Effector memory CD4-positive, alpha-beta T cell (primary cell): Measurements from ENCODE around the gene PCDHGA1.
"Not testable (repeated sequence)": the region's sequence is repeated elsewhere in the genome, so short reads cannot be mapped to it uniquely, and the experiment has no call there.

Experiments used
- DNase-seq, 3 donors: peaks; one replicate each; pipeline ENCODE4 v3.0.0-alpha.2; 2020
- H3K27ac ChIP-seq: 2 replicates; pipeline ENCODE4 v1.7.0; 2013; ENCODE audit warnings: mild to moderate bottlenecking, low read length, moderate library complexity; ENCODE audit not compliant: insufficient read depth, poor library complexity, severe bottlenecking
- H3K27me3 ChIP-seq: replicated peaks from 2 replicates; pipeline ENCODE4 v1.7.0; 2013; ENCODE audit warnings: mild to moderate bottlenecking, low read length; ENCODE audit not compliant: insufficient read depth, control insufficient read depth, poor library complexity, severe bottlenecking
- H3K36me3 ChIP-seq: 2 replicates; pipeline ENCODE4 v1.7.0; 2013; ENCODE audit warnings: mild to moderate bottlenecking, low read length, moderate library complexity; ENCODE audit not compliant: control insufficient read depth, insufficient read depth
- H3K4me1 ChIP-seq: 2 replicates; pipeline ENCODE4 v1.7.0; 2013; ENCODE audit warnings: low read length, mild to moderate bottlenecking; ENCODE audit not compliant: control insufficient read depth, insufficient read depth, poor library complexity, severe bottlenecking
- H3K4me3 ChIP-seq: 2 replicates; pipeline ENCODE4 v1.7.0; 2013; ENCODE audit warnings: low read length, low read depth, mild to moderate bottlenecking; ENCODE audit not compliant: insufficient read depth, poor library complexity, severe bottlenecking
- H3K9me3 ChIP-seq: 2 replicates; pipeline ENCODE4 v1.7.0; 2013; ENCODE audit warnings: mild to moderate bottlenecking, low read length, moderate library complexity; ENCODE audit not compliant: control insufficient read depth

The PCDHGA1 gene

GRCh38 chr5:141382469-141383294 lies 52.4 kb downstream of the PCDHGA1 start, which contains the start of gene PCDHGA7:
Gene PCDHGA7 (plus strand): TSS chr5:141382742. CDS start chr5:141382900, 158 bp downstream.
- H3K4me3 ChIP-seq, result peak within 1 kb of the TSS; percentile 17
- no peaks in the 10 kb centered on the region for H3K4me1 ChIP-seq
- no peak within 1 kb of the TSS for H3K27ac ChIP-seq
- H3K9me3 ChIP-seq, result no peaks in the 10 kb centered on the region
- H3K27me3 ChIP-seq, result peaks cover 8% of the 10 kb centered on the region
- DNase-seq, result no peak
- H3K36me3 ChIP-seq, result no peaks in the 10 kb centered on the region

DNA sequence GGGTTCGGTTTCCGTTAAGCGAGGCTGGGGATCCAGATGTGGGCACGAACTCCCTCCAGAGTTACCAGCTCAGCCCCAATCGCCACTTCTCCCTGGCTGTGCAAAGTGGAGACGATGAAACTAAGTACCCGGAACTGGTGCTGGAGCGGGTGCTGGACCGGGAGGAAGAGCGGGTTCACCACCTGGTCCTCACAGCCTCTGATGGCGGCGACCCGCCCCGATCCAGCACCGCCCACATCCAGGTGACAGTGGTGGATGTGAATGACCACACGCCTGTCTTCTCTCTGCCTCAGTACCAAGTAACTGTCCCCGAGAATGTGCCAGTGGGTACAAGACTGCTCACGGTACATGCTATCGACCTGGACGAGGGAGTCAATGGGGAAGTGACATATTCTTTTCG lies 53.0 kb downstream of the PCDHGA1 start:
- H3K4me3 ChIP-seq, result no peak overlapping the region
- H3K27ac ChIP-seq, result no peak overlapping the region
- no peak for DNase-seq
- H3K9me3 ChIP-seq, result no peaks in the 10 kb centered on the region
- no peaks in the 10 kb centered on the region for H3K4me1 ChIP-seq
- peaks cover 8% of the 10 kb centered on the region for H3K27me3 ChIP-seq
- H3K36me3 ChIP-seq, result no peaks in the 10 kb centered on the region

- no peaks in the 10 kb centered on the region for H3K4me1 ChIP-seq
- no peak overlapping the region for H3K4me3 ChIP-seq
- no peak for DNase-seq
- H3K27ac ChIP-seq, result no peak overlapping the region
- no peaks in the 10 kb centered on the region for H3K36me3 ChIP-seq
- peaks cover 9% of the 10 kb centered on the region for H3K9me3 ChIP-seq
- peaks cover 8% of the 10 kb centered on the region for H3K27me3 ChIP-seq
Observed at GRCh38 chr5:141384471-141385267, 54.4 kb downstream of the PCDHGA1 start.

- not testable (repeated sequence) for H3K9me3 ChIP-seq, H3K27ac ChIP-seq, DNase-seq, H3K4me1 ChIP-seq, H3K27me3 ChIP-seq, H3K4me3 ChIP-seq, H3K36me3 ChIP-seq
Observed at GRCh38 chr5:141387557-141388311, 57.4 kb downstream of the PCDHGA1 start, which contains the start of gene PCDHGB4. Gene PCDHGB4 (plus strand): TSS chr5:141387698. CDS start chr5:141387885, 187 bp downstream.

GRCh38 chr5:141388661-141389060 lies 58.3 kb downstream of the PCDHGA1 start:
- peaks cover 9% of the 10 kb centered on the region for H3K9me3 ChIP-seq
- H3K27me3 ChIP-seq, result peaks cover 8% of the 10 kb centered on the region
- H3K36me3 ChIP-seq, result no peaks in the 10 kb centered on the region
- DNase-seq, result no peak
- no peaks in the 10 kb centered on the region for H3K4me1 ChIP-seq
- H3K4me3 ChIP-seq, result no peak overlapping the region
- no peak overlapping the region for H3K27ac ChIP-seq

DNA sequence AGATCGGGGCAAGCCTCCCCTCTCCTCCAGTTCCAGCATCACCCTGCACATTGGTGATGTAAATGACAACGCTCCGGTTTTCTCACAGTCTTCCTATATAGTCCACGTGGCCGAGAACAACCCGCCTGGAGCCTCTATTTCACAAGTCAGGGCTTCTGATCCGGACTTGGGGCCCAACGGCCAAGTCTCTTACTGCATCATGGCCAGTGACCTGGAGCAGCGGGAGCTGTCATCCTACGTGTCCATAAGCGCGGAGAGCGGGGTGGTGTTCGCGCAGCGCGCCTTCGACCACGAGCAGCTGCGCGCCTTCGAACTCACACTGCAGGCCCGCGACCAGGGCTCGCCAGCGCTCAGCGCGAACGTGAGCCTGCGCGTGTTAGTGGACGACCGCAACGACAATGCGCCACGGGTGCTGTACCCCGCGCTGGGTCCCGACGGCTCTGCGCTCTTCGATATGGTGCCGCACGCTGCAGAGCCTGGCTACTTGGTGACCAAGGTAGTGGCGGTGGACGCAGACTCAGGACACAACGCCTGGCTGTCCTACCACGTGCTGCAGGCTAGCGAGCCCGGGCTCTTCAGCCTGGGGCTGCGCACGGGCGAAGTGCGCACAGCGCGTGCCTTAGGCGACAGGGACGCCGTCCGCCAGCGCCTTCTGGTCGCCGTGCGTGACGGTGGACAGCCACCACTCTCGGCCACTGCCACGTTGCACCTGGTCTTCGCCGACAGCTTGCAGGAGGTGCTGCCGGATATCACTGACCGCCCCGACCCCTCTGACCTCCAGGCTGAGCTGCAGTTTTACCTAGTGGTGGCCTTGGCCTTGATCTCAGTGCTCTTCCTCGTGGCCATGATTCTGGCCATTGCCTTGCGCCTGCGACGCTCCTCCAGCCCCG lies 59.1 kb downstream of the PCDHGA1 start:
- Histone ChIP-seq H3K9me3 (peaks cover 9% of the 10 kb centered on the region), H3K4me1 (no peaks in the 10 kb centered on the region), H3K27me3 (peaks cover 8% of the 10 kb centered on the region), H3K27ac (no peak overlapping the region), H3K4me3 (no peak overlapping the region), H3K36me3 (no peaks in the 10 kb centered on the region)
- DNase-seq, result no peak

DNA sequence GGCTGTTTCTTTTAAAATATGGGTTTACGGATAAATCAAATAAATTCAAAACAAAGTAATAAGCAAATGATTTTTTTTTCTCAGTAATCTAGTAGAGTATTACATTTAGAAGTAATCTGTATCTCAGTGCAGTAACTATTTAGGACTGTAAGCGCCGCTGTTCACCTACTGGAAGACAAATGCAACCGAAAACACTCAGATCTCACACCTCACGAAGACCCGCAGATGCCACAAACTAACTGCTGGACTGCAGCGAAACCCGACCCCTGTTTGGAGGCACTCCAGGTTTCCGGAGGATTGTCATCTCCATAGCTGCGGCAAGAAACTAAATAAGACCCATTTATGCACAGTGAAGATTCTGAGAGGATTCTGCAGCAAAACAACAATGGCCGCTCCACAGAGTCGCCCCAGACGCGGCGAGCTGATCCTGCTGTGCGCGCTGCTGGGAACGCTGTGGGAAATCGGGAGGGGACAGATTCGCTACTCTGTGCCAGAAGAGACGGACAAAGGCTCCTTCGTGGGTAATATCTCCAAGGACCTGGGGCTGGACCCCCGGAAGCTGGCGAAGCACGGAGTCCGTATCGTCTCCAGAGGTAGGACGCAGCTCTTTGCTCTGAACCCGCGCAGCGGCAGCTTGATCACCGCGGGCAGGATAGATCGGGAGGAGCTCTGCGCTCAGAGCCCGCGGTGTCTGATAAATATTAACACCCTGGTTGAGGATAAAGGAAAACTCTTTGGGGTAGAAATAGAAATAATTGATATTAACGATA lies 62.3 kb downstream of the PCDHGA1 start, which contains the start of gene PCDHGA8:
Gene PCDHGA8 (plus strand): TSS at position 205 of the 770 bp plus-strand sequence. CDS start 181 bp downstream, at position 386.
- no peak within 1 kb of the TSS for H3K4me3 ChIP-seq
- H3K27me3 ChIP-seq, result peaks cover 6% of the 10 kb centered on the region

GRCh38 chr5:141393267-141393666 lies 63.0 kb downstream of the PCDHGA1 start:
- H3K27ac ChIP-seq, result no peak overlapping the region
- H3K9me3 ChIP-seq, result peaks cover 9% of the 10 kb centered on the region
- H3K27me3 ChIP-seq, result peaks cover 6% of the 10 kb centered on the region
- no peak overlapping the region for H3K4me3 ChIP-seq
- no peaks in the 10 kb centered on the region for H3K36me3 ChIP-seq
- no peaks in the 10 kb centered on the region for H3K4me1 ChIP-seq
- no peak for DNase-seq

More for the DNA sequence above, 62.3 kb downstream of the PCDHGA1 start, which contains the start of gene PCDHGA8:
- Histone ChIP-seq H3K36me3 (no peaks in the 10 kb centered on the region), H3K27ac (no peak within 1 kb of the TSS), H3K4me1 (no peaks in the 10 kb centered on the region), H3K9me3 (peaks cover 9% of the 10 kb centered on the region)
- no peak for DNase-seq
